Measurements from ENCODE around the gene PPY. TPM values are rescaled to one million over a fixed set of nuclear protein-coding genes. Genes with fewer than 3 reads are reported as not detected.

Gene PPY
- not detected for total RNA-seq

- WGBS, 2 donors = 71 to 93% methylated on average over 4 to 16 of the region's 17 CpGs
- DNase-seq = peak in 1 of 2 donors; percentile 54
Measured at GRCh38 chr17:43942051-43942685, at the start of gene PPY. PPY (minus strand) TSS chr17:43942476; CDS start chr17:43941654, 822 bp downstream.

GRCh38 chr17:43988301-43988700 lies 46.0 kb upstream of the PPY start:
- no peak for ATAC-seq (ENCODE audit: low FRiP score in 2 of 2)
- H3K4me1 ChIP-seq = peaks cover 9 to 11% (median 10%) of the 10 kb centered on the region in 4 donors
- 83 to 84% methylated on average over 9 of the region's 9 CpGs for WGBS, 2 donors
- no peak overlapping the region for H3K27ac ChIP-seq
- no peak overlapping the region for H3K4me3 ChIP-seq
- peaks cover 0 to 9% (median 5%) of the 10 kb centered on the region in 4 donors for H3K27me3 ChIP-seq
- H3K9me3 ChIP-seq = no peaks in the 10 kb centered on the region
- no peak for DNase-seq
- TF ChIP-seq POLR2A (IDR thresholded peaks at IDR 0.05) (no peak), POLR2AphosphoS5 (IDR thresholded peaks at IDR 0.05) (no peak), CTCF (IDR thresholded peaks at IDR 0.05) (no peak)
- no peaks in the 10 kb centered on the region for H3K36me3 ChIP-seq

More at GRCh38 chr17:43942051-43942685, at the start of gene PPY:
- H3K4me3 ChIP-seq = no peak within 1 kb of the TSS
- TF ChIP-seq CTCF (IDR thresholded peaks at IDR 0.05) (no peak), EP300 (IDR thresholded peaks at IDR 0.05) (no peak), POLR2A (IDR thresholded peaks at IDR 0.05) (no peak), POLR2AphosphoS5 (IDR thresholded peaks at IDR 0.05) (no peak)
- ATAC-seq (ENCODE audit: low FRiP score in 2 of 2) = no peak
- no peaks in the 10 kb centered on the region for H3K36me3 ChIP-seq
- no peaks in the 10 kb centered on the region for H3K9me3 ChIP-seq
- no peak within 1 kb of the TSS for H3K27ac ChIP-seq
- H3K4me1 ChIP-seq = peaks cover 5 to 19% (median 9%) of the 10 kb centered on the region in 4 donors
- H3K27me3 ChIP-seq = peaks cover 0 to 13% (median 2%) of the 10 kb centered on the region in 4 donors

- ATAC-seq (ENCODE audit: low FRiP score in 2 of 2) (no peak), DNase-seq (no peak)
- Histone ChIP-seq H3K4me1 (peaks cover 10 to 13% (median 12%) of the 10 kb centered on the region in 4 donors), H3K4me3 (no peak overlapping the region), H3K36me3 (no peaks in the 10 kb centered on the region), H3K27ac (no peak overlapping the region), H3K9me3 (no peaks in the 10 kb centered on the region), H3K27me3 (peaks cover 0 to 14% (median 7%) of the 10 kb centered on the region in 4 donors)
- 68 to 75% methylated on average over 12 of the region's 12 CpGs for WGBS, 2 donors
- TF ChIP-seq EP300 (IDR thresholded peaks at IDR 0.05) = no peak
- no peak for TF ChIP-seq POLR2A (IDR thresholded peaks at IDR 0.05)
- no peak for TF ChIP-seq POLR2AphosphoS5 (IDR thresholded peaks at IDR 0.05)
- no peak for TF ChIP-seq CTCF (IDR thresholded peaks at IDR 0.05)
Measured at GRCh38 chr17:43987131-43988021, 45.1 kb upstream of the PPY start.

- H3K27ac ChIP-seq = no peak overlapping the region
- H3K4me1 ChIP-seq = peaks cover 10 to 13% (median 12%) of the 10 kb centered on the region in 4 donors
- DNase-seq = no peak
- no peak overlapping the region for H3K4me3 ChIP-seq
- TF ChIP-seq POLR2AphosphoS5 (IDR thresholded peaks at IDR 0.05) = no peak
- no peak for TF ChIP-seq POLR2A (IDR thresholded peaks at IDR 0.05)
- TF ChIP-seq CTCF (IDR thresholded peaks at IDR 0.05) = no peak
- TF ChIP-seq EP300 (IDR thresholded peaks at IDR 0.05) = no peak
- no peak for ATAC-seq (ENCODE audit: low FRiP score in 2 of 2)
- WGBS, 2 donors = 82 to 83% methylated on average over 7 of the region's 7 CpGs
- no peaks in the 10 kb centered on the region for H3K36me3 ChIP-seq
- H3K9me3 ChIP-seq = no peaks in the 10 kb centered on the region
- peaks cover 0 to 14% (median 7%) of the 10 kb centered on the region in 4 donors for H3K27me3 ChIP-seq
Measured at GRCh38 chr17:43986225-43986981, 44.1 kb upstream of the PPY start.
